GM13977 (cell line): ENCODE data around the gene NPM3.

ENCODE experiments used
- DNase-seq: peaks from one replicate; pipeline ENCODE4 v3.0.0; 2012; ENCODE audit warnings: low spot score
- in situ Hi-C: fragments of 300-500 bp; cut with MboI; formaldehyde crosslinking; loops from one replicate; pipeline ENCODE4 v1.12.0; 2022; ENCODE audit warnings: low sequenced_read_pairs, low pct_unique_long_range_greater_than_20kb, mixed read lengths, inconsistent platforms; ENCODE audit not compliant: unreplicated experiment
- TF ChIP-seq, protein P1 (sequence below): IDR thresholded peaks from 2 replicates; pipeline ENCODE4 v1.5.1; 2012; ENCODE audit warnings: mild to moderate bottlenecking, control low read depth; ENCODE audit not compliant: insufficient read depth; ENCODE audit errors: extremely low read depth, missing control alignments

NPM3 gene

DNA sequence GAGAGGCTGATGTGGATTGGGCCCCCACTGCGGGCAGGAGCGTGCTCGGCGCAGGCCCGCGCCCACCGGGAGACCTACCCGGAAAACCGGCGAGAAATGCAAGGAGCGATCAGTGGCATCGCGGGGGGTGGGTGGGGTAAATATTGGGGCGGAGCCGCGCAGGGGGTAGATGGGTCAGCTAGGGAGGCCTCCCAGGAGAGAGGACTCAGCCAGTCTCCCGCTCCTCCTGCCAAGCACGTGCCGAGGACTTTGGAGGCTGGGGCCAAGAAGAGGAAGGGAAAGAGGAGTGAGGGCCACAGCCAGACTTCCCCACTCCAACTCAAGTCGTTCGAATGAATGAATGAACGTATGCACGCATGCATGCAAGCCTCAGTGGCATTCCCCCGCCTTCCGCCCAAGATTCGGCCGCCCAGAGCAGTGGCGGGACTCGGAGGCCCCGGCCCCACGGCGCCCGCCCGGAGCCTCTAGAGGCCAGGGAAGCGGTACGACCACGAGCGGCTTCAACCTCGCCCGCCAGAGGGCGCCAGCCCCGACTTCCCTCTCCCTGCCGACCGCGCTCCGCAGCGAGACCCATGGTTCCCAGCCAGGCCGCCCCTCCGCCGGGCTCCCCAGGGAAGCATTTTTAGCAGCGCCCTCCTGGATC is 3.6 kb downstream of the NPM3 start:
- TF ChIP-seq, protein P1, sequence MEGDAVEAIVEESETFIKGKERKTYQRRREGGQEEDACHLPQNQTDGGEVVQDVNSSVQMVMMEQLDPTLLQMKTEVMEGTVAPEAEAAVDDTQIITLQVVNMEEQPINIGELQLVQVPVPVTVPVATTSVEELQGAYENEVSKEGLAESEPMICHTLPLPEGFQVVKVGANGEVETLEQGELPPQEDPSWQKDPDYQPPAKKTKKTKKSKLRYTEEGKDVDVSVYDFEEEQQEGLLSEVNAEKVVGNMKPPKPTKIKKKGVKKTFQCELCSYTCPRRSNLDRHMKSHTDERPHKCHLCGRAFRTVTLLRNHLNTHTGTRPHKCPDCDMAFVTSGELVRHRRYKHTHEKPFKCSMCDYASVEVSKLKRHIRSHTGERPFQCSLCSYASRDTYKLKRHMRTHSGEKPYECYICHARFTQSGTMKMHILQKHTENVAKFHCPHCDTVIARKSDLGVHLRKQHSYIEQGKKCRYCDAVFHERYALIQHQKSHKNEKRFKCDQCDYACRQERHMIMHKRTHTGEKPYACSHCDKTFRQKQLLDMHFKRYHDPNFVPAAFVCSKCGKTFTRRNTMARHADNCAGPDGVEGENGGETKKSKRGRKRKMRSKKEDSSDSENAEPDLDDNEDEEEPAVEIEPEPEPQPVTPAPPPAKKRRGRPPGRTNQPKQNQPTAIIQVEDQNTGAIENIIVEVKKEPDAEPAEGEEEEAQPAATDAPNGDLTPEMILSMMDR = peak; percentile 95
- peak; percentile 91 for DNase-seq
- in situ Hi-C loops = loop anchor here (5.0 kb wide), 1 partner anchor 177 kb away; no protein-coding TSS in a partner anchor

GRCh38 chr10:101778781-101779543 is 4.3 kb downstream of the NPM3 start:
- in situ Hi-C loops = no loop called here
- DNase-seq = peak; percentile 74
- TF ChIP-seq, protein P1 = no peak

GRCh38 chr10:101778151-101778780 is 5.0 kb downstream of the NPM3 start:
- in situ Hi-C loops = no loop called here
- no peak for DNase-seq
- TF ChIP-seq, protein P1 = no peak

- no peak for DNase-seq
- TF ChIP-seq, protein P1 = no peak
- in situ Hi-C loops = no loop called here
These were observed 5.6 kb downstream of the NPM3 start for GRCh38 chr10:101777619-101778145.

DNA sequence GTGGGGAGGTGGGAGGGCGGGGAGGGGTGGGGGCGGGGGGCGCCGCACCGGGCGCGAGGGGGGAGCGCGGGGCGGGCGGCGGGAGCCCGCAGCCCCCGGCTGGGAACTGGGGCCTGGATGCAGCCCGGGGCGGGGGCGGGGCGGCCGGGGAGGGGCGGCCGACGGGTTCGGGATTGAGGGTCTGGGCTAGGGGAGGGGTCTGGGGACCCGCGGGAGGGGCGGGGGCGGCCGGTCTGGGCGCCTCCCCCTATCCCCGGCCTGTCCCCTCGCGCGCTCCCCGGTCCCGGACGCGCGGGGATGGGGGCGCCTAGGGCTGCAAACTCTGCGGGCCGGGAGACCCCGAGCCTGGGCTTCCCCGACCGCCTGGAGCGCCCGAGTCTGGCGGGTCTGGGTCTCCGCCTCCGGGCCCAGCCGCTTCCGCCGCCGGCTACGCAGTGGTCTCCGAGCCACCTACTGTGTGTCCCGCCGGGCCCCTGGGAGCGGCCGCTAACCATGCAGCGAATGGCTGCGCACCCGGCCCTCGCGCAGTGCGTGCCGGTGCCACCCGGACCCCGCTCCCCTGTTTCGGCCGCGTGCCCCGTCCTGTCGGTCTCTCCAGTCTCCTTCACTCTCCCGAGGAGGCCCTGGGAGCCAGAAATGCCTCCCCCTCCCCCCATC is 7.0 kb downstream of the NPM3 start:
- TF ChIP-seq, protein P1 = no peak
- DNase-seq = no peak
- in situ Hi-C loops = no loop called here
